Transverse colon (tissue), 4 donors: Measurements from ENCODE around the gene RABGAP1.

Experiments used
- POLR2A ChIP-seq: fragments of 450-650 bp; IDR thresholded peaks from one replicate; pipeline ENCODE4 v1.6.1; 2016; ENCODE audit warnings: antibody characterized with exemption, mild to moderate bottlenecking, moderate library complexity
- POLR2AphosphoS5 ChIP-seq, 3 donors: sonication (generic); formaldehyde crosslinking; IDR thresholded peaks; one replicate each; pipeline ENCODE4 v1.6.1; 2016; ENCODE audit warnings: antibody characterized with exemption in 3 of 3
- TF ChIP-seq, protein P1 (sequence below), 5 experiments: fragments of 200-600 bp in 3 of 5; fragments of 450-650 bp in 2 of 5; sonication (generic) in 3 of 5; IDR thresholded peaks; 1 replicate in 2 of 5; 2 replicates in 3 of 5; pipeline ENCODE4 v1.5.1; 2016 to 2017; ENCODE audit warnings: antibody characterized with exemption in 5 of 5, inconsistent platforms in 3 of 5, mild to moderate bottlenecking in 2 of 5, moderate library complexity in 1 of 5

DNA sequence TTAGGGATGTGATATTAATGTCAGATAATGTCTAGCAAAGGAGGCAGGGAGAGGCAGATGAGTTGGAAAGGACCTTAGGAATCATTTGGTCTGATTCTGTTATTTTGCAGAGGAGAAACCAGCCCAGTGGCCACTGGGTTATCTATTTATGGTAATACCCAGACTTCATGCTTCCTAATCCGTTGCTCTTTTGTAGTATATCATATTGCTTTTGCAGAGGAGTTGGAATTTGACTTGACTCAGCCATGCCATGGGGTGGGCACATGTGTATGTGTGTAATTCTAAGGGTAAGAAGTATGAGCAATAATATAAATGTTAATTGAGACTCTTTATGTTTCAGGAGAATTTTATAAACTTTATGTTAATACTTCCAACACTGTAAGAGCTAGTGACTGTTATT is 100.0 kb downstream of the RABGAP1 start:
- TF ChIP-seq, protein P1, sequence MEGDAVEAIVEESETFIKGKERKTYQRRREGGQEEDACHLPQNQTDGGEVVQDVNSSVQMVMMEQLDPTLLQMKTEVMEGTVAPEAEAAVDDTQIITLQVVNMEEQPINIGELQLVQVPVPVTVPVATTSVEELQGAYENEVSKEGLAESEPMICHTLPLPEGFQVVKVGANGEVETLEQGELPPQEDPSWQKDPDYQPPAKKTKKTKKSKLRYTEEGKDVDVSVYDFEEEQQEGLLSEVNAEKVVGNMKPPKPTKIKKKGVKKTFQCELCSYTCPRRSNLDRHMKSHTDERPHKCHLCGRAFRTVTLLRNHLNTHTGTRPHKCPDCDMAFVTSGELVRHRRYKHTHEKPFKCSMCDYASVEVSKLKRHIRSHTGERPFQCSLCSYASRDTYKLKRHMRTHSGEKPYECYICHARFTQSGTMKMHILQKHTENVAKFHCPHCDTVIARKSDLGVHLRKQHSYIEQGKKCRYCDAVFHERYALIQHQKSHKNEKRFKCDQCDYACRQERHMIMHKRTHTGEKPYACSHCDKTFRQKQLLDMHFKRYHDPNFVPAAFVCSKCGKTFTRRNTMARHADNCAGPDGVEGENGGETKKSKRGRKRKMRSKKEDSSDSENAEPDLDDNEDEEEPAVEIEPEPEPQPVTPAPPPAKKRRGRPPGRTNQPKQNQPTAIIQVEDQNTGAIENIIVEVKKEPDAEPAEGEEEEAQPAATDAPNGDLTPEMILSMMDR (IDR thresholded peaks at IDR 0.05): no peak
- TF ChIP-seq POLR2A (no peak), POLR2AphosphoS5 (IDR thresholded peaks at IDR 0.05) (no peak)
